C1 segment of cervical spinal cord (tissue), 14 donors: ENCODE measurements around the gene DDX24.

Experiments used
- DNase-seq, 14 donors: peaks; one replicate each; lab custom pipeline; 2025; lab: John Stamatoyannopoulos, UW

The DDX24 gene, protein sequence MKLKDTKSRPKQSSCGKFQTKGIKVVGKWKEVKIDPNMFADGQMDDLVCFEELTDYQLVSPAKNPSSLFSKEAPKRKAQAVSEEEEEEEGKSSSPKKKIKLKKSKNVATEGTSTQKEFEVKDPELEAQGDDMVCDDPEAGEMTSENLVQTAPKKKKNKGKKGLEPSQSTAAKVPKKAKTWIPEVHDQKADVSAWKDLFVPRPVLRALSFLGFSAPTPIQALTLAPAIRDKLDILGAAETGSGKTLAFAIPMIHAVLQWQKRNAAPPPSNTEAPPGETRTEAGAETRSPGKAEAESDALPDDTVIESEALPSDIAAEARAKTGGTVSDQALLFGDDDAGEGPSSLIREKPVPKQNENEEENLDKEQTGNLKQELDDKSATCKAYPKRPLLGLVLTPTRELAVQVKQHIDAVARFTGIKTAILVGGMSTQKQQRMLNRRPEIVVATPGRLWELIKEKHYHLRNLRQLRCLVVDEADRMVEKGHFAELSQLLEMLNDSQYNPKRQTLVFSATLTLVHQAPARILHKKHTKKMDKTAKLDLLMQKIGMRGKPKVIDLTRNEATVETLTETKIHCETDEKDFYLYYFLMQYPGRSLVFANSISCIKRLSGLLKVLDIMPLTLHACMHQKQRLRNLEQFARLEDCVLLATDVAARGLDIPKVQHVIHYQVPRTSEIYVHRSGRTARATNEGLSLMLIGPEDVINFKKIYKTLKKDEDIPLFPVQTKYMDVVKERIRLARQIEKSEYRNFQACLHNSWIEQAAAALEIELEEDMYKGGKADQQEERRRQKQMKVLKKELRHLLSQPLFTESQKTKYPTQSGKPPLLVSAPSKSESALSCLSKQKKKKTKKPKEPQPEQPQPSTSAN

DNA sequence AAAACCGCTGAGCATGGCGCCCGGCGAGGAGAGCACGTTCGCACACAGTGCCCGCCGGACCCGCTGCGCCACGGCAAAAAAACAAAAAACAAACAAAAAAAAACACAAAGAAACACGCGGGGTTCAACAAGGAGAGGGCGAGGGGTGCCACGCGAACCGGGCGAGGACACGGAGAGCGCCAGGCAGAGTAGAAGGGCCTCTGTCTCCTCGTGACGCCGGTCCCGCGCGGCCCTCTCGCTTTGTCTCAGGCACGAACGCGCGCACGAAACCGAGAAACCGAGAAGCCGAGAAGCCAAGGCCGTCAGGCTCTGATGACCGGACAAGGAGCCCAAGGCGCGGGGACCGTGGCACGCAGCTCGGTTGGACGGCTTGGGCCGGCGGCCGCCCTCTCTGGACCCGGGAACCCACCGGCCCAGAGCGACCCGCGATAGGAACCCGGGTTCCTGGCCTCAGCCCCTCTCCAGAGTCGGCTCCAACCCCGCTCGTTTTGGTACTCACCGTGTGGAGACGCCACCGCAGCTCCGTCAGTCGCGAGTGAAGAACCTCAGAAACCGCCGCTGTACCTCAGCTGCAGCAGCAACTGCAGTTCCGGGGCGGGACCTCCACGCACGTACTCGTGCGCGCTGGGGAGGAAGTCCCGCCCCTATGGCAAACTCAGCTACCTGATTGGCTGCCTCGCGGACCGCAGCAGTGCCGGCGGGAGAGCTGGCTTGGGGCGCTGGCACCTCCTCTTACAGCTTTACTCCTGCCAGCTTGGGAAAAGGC, at the start of gene DDX24, which contains the start of gene IFI27L1:
DDX24 (minus strand) TSS at position 582 of the 765 bp plus-strand sequence. CDS start 1,460 bp downstream, outside the sequence.
IFI27L1 (plus strand) TSS at position 690 of the 765 bp plus-strand sequence. CDS start 15,628 bp downstream, outside the sequence.
- peak; percentile 28 to 94 (median 87) for DNase-seq

DNA sequence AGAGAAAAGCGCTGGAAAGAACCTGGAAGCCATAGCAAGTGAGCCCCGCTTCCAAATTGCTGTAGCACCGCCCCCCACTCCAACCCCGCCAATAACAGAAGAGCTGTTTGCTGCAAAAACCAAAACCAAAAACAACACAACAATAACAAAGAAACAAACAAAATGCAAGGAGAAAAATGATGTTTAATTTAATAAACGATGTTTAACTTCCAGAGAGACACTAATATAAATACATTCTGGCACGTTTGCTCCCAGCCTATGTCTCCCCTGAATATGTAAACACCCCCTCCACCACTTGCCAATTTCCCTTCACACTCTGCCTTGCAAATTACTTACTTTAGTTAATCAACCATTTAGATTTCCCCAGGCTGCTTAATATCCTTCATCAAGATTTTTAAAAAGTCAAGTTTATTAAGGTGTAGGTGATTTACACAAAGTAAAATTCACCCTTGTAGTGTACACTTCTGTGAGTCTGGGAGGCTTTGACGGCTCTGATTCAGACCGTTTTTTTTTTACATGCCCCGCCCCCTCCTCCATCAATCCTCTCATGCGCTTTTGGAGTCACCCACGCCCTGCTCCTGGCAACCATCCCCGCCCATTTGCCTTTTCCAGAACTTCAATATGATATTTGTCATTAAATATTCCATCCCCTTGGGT, 48.9 kb upstream of the DDX24 start:
- DNase-seq: peak in 7 of 14 donors; percentile 10 to 67 (median 35)

DNA sequence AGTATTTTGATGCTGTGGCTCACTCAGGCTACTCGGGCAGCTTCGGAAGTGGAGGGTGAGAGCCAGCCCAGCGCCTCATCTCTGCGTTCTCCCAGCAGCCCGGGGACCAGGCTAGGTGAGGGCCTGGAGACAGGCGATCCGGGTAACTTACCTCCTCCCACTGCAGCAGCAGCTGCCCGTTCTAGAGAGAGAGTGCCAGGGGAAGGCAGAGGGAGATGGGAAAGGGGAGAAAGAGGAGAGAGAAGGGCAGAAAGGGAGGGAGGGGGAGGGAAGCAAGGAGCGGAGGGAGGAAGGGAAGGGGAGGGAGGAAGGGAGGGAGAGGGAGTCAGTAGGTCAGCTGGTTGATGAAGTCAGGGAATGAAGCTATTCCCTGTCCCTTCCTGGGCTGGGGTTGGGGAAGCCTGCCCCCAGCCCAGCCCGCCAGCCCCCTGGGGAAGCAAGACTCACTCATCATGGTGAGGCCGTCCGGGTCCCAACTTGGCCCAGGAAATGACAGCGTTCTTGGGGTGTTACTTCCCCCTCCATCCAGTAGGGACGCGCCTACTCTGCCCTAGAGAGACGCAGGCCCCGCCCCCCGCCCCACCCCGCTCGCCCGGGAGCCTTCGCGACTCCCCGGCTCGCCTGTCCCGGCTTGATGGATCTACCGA, 48.2 kb upstream of the DDX24 start, which contains the start of gene IFI27L2:
IFI27L2 (minus strand) TSS at position 494 of the 647 bp plus-strand sequence; CDS start at position 454, 40 bp downstream.
- peak in 13 of 14 donors; percentile 73 to 92 (median 85) for DNase-seq

DNA sequence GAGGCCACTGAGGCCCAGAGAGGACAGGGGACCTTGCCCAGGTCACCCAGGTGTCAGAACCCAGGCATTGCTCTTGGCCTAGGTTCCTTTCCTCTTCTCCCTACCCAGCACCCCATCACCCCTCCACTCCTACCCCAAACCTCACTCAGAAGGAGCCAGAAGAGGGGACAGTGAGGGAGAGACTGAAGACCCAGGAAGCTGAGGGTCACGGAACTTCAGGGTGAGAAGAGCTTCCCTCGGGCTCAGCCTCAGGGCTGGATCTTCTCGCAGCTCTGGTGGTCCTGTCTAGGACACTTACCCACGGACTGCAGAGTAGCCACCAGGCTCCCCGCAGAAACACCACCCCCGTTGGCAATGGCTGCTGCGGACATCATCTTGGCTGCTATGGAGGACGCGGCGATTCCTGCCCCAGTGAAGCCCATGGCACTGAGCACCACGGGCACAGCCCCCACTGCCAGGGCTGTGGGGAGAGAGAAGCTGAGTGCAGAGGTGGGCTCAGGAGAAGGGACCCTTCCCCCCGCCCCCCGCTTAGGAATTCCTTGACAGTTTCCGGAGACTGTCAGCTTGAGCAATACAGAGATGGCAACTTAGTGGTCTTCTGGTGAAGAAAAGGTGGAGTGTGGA, 47.3 kb upstream of the DDX24 start:
- DNase-seq: no peak

DNA sequence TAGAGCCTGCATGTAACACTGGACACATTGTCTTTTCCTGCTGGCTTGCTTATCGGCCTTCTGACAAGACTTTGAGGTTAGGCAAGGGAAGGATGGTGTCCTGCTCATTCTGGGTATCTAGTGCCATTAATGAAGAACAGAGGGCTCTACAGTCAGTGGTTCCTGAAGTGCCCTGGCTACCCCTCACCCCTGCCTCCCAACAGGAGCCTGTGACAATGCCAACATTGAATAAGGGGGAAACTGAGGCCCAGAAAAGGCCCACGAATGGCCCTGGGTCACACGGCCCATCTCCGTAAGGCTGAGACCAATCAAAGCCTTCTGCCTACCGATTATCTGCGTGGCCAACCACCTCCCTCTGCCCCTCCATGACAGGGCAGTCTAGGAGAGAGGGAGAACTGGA, 46.3 kb upstream of the DDX24 start:
- no peak for DNase-seq

DNA sequence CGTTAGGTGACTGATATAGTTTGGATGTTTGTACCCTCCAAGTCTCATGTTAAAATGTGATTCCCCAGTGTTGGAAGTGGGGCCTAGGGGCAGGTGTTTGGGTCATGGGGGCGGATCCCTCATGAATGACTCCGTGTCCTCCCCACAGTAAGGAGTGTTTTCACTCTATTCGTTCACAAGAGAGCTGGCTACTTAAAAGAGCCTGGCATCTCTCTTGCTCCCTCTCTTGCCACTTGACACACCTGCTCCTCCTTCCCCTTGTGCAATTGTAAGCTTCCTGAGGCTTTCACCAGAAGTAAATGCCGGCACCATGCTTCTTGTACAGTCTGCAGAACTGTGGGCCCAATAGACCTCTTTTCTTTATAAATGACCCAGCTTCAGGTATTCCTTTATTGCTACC, 45.8 kb upstream of the DDX24 start:
- no peak for DNase-seq

DNA sequence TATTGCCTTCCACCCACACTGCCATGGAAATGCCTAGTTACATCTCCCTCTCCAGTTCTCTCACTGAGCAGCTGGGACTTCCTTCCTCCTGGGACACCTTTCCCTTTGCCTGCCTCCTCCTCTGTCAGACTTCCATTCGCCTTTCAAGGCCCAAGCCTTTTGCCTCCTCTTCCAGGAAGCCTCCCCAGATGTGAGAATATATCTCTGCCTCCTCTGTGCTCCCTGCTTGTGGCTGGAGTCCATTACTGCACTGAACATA, 45.3 kb upstream of the DDX24 start:
- DNase-seq: no peak

DNA sequence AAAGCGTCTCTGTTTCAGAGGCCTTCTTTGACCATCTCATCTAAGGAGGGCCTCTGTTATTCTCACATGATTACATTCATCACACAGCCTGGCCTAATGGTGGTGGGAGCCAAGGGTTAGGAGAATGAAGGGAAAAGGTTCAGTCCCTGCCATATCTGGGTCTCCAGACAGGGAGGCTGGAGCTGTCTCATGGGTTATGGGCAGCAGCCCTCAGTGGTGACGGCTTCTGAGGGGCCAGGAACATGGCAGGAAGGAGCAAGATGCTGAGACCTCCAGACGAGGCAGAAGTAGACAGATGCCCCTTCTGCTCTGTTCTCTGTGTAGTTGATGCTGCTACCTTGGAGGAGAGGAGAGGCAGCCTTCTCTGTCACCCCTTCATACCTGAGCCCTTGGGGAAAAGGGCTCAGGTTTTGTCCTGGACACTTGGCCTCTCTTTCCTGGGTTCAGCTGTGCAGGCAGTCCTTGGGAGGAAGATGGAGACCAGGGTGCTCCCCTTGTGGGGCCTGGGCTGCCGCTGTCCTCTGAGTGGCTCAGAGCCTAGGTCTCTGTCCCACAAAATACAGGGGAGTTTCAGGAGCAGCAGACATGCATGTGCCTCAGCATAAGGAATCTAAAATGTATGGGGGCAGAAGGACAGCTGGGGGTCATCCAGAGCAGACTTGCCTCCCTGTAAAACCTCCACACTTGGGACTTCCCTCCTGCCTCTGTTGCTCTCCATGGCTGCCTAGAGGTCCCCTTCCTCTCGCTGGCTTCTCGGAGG, 44.8 kb upstream of the DDX24 start:
- no peak for DNase-seq

DNA sequence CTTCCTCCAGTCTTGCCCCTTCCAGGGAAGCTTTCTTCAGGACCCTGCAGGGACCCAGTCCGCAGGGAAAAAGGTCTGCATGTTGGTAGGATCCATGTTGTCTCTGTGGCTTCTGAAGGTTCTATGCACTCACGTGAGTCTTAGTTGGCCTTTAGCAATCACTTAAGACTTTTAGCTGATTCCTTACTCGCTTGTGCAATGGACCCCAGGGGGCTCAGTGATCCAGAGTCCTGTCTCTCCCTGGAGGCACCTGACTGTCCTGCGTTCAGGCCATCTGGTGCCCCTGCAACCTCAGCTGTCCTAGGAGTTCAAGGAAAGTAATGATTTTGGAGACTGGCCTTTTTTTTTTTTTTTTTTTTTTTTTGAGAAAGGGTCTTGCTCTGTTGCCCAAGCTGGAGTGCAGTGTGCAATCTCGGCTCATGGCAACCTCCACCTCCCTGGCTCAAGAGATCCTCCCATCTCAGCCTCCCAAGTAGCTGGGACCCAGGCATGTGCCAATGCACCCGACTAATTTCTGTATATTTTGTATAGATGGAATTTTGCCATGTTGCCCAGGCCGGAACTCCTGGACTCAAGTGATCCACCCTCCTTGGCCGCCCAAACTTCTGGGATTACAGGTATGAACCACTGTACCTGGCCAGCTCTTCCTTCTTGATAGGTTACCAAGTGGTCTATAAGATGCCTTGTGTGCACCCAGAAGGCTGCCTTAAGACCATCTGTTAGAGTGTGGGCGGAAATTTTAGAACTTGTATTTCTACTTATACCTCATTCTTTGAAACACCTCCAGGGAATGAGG, 43.8 kb upstream of the DDX24 start:
- no peak for DNase-seq

DNA sequence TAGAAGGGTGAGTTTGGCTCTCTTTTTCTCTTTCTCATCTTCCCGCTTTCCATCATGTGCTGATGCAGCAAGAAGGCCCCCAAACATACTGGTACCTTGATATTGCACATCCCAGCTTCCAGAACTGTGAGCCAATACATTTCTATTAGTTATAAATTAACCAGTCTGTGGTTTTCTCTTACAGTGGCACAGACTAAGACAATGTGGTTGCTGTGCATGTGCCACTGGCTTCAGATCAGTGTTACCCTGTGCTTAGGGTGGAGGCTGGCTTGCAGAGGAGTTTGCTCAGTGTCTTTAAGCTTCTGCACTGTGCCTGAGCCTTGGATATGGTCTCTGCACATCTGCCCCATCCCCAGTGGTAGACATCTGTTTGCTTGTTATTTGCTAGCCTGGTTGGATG, 42.9 kb upstream of the DDX24 start:
- no peak for DNase-seq

DNA sequence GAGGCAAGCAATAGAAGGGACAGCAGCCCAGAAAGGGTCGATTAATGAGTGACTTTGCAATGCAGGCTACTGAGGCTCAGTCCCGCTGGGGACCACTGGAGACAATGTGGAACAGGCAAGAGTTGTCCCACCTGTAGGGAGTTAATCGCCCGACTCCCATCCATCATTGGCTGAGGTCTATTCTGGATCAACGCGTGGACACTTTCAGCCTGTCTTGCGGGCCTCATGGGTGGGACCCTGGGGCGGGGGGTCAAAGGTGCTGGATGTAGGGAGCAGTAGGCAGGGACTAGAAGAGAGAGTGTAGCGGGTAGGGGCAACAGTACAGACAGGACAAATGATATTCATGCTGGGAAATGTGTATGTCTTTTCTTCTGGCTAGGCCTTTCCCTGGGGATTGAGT, 42.3 kb upstream of the DDX24 start:
- no peak for DNase-seq

DNA sequence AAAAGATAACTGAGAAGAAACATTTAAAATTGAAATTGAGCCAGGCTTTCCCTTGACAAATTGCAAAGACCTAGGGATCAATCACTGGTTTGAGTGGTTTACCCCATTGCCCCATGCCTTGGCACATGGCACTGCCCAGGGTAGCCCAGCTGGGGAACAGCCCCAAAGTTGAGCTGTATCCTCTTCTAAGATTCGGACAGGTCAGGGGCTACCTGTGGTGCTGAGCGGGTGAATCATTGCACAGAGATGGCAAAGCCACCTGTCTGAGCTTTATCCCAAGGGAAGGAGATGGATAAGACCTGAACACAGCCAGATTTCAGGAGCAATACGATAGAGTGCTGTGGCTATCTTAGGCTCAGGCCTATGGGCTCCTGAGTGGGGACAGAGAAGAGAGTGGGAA, 41.4 kb upstream of the DDX24 start:
- DNase-seq: no peak

DNA sequence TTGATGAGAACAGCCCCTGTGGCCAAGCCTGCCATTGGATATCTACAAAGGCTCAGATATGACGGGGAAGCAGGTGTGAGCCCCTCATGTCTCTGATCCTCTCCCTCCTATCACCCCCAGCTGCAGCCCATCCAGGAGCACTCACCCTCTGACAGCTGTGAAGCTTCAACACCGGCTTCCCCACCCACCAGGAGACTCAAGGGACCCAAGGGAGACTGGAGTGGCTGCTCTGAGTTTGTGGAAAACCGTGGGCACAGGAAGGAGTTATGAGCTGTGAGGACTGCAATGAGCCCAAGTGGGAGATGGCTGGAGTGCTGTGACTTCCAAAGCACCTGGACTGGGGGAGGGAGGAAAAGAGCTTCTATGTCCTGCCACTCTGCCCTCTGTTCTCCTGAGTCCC, 40.5 kb upstream of the DDX24 start:
- DNase-seq: no peak

DNA sequence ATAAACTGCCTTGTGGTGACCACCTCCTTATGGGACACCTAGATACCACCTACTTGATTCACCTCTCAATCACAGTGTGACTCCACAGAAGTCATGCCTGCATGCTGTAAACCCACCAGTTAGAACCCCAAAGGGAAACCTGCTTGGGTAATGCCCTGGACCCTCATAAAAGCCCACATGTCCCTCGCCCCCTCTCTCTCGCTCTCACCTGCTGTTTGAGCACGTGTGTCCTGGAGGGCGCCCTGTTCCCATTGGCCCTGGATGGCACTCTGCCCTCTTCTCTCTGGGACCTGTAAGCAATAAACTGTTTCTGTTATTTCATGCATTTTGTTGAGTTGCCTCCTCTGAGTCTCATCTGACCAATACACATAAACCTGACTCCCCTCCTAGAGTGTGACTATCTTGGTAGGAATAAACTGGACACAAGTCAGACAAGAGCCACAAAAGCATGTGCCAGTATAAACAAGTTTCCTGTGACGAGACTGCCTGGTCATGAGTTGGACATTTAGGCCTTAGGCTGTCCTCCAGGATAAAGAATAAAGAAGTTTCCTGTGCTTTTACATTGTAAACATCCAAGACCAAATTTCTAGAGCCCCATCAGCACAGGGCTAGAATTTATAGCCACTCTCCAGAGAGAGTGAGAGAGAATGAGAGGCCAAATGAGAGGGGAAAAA, 39.8 kb upstream of the DDX24 start:
- DNase-seq: no peak

DNA sequence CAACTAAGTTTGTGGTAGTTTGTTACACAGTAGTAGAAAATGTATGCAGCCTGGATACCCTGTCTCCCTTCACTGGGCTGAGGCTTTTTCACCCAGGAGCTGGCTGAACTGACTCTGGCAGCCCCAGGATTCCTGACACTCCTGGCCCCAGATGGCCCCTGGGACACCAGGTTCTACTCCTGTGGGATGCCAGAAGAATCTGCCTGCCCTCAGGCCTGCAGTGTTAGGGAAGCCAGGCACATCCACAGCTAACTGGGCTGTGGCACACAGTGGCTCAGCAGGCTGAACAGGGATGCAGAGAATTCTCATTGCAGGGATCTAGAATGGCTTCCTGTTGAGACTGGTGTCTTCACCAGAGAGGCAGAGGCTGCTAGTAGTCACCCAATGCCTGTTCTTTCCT, 38.1 kb upstream of the DDX24 start:
- DNase-seq: no peak

DNA sequence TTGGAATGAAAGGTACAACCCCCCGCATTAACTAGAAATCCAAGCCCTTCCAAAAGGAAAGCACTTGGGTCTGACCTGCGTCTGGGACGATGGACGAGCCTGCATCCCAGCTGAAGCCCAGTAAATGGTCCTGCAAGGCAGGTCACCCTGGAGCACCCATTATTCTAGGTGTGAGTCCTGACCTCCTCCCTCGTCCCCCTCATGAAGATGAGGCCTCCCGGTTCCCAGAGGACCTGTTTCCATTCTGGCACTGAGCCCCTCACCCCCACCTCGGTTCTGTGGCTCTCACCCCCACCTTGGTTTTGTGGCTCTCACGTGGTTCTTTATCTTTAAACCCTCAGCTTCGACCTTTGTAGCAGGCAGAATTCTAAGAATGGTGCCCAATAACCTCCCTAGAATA, 36.9 kb upstream of the DDX24 start:
- no peak for DNase-seq

DNA sequence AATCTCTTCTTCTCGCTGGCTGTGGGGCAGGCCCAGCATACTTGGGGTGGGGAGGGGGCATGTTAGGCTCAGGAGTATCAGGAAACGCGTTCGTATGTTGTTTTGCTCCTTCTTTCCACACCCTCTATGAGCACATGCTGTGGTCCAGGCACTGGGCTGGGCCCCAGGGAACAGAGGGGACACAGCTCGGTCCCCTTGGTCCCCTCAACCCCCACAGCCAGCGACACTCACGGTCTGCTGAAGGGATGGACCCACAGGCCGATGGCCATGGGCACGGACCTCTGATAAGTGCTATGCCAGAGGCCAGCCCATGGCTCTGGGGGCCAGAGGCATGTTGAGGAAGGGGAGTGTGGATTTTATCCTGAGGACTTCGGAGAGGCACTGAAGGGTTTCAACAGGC, 35.7 kb upstream of the DDX24 start:
- no peak for DNase-seq

DNA sequence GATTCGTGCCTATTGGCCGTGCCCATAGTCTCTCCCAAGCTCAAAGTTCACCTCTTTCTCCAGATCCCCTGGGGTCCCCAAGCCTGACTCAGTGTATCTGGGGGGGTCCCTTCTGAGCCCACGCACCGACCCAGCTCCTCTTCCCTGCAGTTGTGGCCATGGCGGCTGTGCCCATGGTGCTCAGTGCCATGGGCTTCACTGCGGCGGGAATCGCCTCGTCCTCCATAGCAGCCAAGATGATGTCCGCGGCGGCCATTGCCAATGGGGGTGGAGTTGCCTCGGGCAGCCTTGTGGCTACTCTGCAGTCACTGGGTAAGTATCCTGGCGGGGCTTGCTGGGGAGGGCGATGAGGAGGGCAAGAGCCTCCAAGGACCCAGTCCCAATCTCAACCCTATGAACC, 34.6 kb upstream of the DDX24 start:
- DNase-seq: no peak
